GM19372 (cell line): Measurements from ENCODE around the gene TATDN2.
"Not testable (repeated sequence)": the region's sequence is repeated elsewhere in the genome, so short reads cannot be mapped to it uniquely, and the experiment has no call there.

Source experiments
- ATAC-seq: cut with Tn5 transposase; IDR thresholded peaks from one replicate; pipeline ENCODE4 v1.9.1; 2021; ENCODE audit warnings: mild to moderate bottlenecking, low read depth, moderate library complexity; ENCODE audit not compliant: unreplicated experiment

Gene TATDN2

DNA sequence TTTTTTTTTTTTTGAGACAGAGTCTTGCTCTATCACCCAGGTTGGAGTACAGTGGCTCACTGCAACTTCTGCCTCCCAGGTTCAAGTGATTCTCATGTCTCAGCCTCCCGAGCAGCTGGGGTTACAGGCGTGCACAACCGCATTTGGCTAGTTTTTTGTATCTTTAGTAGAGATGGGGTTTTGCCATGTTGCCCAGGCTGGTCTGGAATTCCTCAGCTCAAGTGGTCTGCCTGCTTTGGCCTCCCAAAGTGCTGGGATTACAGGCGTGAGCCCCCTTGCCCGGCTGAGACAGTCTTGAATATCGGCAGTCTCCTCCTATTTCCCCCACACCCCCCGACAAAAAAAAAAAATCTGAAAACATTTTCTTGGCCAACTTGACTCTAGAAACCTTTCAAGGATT, 18.7 kb downstream of the TATDN2 start:
- not testable (repeated sequence) for ATAC-seq

DNA sequence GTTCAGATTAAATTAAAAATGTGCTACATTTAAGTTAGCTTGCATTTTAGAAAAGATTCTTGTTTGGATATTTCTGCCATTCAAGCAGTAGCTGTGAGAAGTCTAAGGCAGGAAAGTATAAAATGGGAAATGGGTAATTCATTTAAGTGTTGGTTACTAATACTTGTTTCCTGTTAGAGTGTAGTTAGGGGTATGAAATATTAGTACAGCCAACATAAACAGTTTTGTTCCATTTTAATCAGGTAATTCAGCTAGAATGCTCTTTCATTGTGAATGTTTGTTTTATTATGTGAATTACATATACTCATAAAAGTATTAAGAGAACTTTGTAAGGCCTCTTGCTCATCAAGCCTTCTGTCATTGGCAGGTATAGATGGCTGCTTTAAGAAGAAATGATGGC, 19.9 kb downstream of the TATDN2 start:
- ATAC-seq = no peak

DNA sequence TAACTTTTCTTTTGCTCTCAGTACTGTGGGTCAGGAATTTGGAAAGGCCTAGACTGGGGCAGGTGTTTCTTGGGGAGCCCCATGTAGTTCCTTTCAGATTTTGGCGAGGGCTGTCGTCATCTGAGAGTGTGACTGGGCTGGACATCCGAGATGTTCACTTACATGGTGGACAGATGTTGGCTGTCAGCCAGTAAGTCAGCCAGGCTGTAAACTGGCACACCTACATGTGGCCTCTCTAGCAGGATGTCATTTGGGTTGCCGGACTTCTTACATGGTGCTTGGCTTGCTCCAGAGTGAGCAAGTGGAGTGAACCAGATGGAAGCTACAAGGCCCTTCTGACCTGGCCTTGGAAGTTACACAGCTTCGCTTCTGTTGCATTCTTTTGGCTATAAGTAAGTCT, 20.7 kb downstream of the TATDN2 start:
- ATAC-seq = no peak

DNA sequence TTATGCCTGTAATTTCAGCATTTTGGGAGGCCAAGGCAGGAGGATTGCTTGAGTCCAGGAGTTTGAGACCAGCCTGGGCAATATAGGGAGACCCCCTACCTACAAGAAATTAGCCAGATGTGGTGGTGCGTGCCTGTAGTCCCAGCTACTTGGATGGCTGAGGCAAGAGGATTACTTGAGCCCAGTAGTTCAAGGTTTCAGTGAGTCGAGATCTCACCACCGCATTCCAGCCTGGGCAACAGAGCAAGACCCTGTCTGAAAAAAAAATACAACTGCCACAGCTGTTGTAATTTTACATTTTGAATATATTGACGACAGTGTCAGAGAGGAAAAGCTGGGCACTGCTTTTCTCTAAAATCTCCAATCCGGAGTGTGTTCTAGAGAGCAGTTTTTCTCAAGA, 21.2 kb downstream of the TATDN2 start:
- ATAC-seq = no peak

DNA sequence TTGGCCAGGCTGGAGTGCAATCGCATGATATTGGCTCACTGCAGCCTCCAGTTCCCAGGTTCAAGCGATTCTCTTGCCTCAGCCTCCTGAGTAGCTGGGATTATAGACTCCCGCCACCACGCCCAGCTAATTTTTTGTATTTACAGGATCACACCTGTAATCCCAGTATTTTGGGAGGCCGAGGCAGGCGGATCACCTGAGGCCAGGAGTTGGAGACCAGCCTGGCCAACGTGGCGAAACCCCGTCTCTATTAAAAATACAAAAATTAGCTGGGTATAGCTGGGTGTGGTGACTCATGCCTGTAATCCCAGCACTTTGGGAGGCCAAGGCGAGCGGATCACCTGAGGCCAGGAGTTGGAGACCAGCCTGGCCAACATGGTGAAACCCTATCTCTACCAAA, 24.2 kb downstream of the TATDN2 start:
- not testable (repeated sequence) for ATAC-seq

DNA sequence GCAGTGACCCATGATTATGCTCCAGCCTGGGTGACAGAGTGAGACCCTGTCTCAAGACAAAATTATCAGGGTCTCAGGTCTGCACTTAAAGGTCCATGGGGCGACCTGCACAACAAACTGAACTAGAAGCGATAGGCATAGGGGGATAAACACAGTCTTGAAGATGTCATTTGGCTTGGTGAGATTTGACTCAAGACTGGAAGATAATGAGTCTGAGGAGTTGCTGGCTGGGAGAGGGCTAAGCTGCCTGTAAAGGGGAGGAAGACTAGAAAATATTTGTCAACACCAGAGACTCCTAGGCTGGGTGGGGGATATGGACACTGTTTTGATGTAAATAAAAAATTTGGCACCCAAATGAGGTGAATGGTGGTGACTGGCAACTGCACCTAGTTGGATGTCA, 24.7 kb downstream of the TATDN2 start:
- no peak for ATAC-seq

DNA sequence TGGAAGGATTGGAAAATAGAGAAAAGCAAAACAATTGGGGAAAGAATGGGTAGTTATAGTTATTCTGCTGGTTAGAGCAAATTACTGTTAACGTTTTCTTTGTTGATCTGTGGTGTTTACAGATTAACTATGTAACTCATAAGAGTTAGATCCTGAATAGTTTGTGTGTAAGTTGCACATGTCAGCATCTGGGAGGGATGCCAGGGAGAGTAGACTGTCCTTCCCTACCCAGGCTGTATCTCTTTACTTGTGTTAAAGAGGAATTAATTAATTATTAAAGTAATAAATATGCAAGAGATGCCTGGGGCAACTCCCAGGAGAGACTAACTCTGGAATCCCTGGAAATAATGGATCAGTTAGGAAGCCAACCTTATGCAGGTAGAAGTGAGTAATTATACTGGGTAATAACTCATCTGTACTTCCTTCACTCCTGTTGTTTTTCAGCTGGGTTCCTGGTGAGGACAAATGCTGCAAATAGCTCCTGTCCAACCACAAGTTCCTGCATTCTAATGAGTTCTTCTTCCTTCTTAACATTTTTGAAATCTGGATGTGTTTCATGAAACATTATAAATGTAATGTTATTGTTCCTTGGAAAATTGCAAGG, 25.5 kb downstream of the TATDN2 start:
- no peak for ATAC-seq

DNA sequence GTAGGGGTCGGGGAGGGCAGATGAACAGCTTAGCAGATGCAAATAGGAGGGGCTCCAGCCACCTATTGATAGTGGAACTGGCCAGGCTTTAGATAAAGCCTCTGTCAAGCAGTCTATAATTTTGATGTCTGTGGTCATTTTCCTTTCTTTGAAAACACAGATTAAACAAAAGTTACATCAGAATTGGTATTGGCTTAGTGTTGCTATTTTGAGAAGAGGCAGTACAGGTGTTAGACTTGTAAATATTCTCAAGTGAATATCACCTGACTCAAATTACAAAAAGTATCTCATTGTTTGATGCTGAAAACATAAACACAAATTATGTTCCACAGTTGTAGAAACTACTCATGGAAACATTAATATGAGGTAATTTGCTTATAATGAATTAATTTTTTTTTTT, 26.3 kb downstream of the TATDN2 start:
- ATAC-seq = no peak

DNA sequence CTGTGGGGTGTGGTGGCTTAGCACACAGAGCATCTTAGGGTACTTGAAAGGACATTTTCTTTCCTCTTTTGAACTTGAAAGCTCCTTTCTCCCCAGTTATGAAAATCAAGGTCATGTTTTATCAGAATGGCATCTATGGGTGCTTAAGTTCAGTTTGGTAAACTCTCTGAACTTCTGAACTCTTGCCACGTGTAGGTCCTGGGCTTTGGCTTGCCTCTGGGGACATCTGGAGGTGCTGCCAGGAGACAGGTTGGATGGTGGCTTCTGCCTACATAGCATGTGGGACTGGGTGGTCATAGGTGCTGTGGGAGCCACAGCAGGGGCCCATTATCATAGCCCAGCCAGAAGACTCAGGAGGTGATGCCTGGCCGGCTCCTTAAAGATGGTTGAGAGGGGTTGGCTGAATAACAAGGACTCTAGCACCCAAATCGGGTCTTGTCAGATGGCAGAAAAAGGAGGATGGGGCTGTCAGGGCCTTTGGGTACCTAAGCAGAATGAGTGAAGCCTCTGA, 28.9 kb downstream of the TATDN2 start:
- no peak for ATAC-seq

DNA sequence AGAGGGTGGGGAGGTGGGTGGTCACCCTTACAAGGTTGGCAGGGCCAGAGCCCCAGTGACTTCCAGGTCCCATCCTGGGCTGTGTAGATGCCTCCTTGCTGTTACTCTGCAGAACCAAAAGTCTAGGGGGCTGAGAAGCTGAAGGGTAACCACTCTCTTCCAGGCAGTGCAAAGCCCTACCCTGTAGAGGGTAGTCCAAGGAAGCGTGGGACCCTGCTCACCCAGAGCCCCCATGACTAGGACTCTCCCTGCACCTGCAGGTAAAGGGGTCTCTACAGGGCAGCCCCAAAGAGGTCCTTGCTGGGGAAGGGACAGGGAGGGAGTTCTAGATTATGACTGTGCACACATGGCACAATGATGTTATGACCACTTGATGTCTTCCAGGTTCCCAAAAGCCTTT, 30.2 kb downstream of the TATDN2 start:
- ATAC-seq = no peak

DNA sequence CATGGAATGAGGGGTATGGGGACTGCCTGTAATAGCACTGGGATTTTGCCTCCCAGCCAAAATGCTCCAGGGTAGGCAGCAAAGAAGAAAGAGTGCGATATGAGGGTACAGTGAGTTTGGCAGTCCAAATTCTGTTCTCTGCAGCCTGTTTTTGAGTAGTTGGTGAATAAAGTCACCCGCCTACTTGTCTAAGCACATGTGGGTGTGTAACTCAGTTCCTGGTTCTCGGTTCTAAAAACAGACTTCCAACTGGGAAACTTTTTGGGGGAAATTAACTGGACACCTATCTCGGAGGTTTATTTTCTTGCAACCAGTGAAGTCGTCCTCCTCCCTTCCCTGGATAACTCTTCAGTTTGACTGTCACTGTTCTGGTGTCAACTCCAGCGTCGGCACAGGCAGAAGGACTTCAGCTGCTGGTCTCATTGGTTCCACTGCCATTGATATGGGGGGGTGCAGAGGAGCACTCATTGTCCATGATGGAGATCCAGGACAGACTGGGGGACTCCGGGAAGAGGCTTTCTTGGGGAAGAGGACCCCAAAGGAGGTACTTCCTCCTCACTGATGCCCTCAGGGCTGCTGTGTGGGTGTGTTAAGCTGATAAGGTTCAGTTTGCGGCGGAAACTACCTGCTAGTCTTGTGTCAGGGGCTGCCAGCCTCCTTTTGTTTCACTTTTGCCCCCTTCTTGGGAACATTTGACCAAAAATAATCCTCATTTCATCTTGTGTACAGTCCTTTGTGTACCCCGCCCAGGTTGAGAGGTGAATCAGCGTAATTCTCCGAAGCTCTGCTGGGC, 31.3 kb downstream of the TATDN2 start:
- ATAC-seq = no peak

DNA sequence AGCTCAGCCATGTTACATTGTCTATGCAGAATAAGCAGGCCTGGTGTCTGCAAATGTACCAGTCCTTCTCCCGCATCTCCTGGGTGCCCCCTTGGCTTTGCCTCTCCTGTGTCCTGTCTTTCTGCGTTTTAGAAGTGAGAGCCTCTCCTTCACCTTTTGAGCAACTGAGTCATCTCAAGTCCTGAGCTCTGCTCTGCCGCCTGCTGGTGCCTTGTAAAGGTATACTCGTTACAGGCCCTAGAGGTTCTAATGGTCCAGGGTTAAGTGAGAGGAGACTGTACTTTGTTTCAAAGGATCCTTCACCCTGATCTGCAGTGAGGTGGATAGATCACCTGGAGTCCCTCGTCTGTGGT, 31.9 kb downstream of the TATDN2 start:
- no peak for ATAC-seq

DNA sequence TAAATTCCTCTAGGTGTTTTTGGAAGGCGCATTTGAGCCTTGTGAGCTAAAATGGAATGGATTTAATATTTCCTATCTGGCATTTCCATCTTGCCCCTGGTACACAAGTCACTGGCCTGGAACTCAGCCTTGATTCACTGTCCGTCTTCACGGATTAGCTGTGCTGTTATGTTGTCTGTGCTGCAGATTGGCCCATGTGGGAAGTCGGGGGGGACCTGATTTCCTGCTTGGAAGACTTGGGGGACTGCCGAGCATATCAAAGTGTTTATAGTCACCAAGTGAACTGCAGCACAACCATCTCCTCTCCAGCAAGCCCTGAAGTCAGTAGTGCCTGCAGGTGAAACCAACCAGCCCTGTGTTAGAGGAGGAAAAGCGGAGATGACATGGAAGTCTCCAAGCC, 32.3 kb downstream of the TATDN2 start:
- ATAC-seq = no peak

DNA sequence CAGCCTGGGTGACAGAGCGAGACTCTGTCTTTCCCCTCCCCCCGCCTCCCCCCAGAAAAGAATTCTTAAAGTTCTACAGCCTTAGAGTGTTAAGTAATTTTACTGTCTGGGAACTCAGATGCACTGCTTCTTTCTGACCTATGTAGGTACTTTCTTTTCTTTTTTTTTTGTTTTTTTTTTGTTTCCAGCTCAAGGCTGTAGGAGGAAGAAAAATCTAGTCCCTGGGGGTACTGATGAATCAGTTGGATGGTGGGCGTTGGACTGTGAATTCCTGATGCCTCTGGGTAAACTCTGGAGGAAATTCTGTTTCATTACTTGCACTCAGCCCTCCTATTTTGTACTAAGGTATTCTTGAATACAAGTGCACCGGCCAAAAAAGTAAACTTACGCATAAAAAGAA, 33.7 kb downstream of the TATDN2 start:
- ATAC-seq = no peak

DNA sequence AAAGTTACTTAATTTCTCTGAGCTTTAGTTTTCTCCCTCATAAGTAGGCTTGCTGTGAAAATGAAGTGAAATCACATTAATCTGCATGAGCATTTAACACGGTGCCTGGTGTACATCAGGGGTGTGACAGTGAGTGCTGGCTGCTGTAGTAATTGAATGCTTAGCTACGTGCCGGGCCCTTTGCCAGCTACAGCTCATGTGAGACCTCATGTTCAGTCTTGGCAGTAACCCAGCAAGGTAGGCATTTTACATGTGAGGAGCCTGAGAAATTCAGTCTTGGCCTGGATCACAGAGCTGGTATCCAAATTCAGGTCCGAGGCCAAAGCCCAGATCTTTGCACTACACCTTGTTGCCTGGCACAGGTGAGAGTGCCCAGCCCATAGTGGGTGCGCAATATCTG, 35.4 kb downstream of the TATDN2 start:
- ATAC-seq = no peak

DNA sequence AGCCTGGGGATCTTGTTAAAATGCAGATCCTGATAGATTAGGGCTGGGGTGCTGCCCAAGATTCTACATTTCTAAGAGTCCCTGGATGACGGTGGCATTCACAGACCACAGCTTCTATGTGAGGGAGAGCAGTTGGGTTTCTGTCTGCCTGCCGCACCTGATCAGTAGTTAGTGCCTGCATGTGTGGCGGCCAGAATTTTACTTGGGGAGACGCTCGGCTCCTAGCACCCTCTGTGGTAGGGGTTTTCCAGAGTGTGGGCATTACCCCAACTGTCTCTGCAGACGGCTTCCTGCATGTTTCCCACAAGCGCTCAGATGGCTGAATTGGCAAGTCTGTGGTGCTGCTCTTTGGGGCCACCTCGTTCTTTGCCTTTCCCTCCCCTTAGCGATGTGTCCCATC, 36.2 kb downstream of the TATDN2 start:
- no peak for ATAC-seq

DNA sequence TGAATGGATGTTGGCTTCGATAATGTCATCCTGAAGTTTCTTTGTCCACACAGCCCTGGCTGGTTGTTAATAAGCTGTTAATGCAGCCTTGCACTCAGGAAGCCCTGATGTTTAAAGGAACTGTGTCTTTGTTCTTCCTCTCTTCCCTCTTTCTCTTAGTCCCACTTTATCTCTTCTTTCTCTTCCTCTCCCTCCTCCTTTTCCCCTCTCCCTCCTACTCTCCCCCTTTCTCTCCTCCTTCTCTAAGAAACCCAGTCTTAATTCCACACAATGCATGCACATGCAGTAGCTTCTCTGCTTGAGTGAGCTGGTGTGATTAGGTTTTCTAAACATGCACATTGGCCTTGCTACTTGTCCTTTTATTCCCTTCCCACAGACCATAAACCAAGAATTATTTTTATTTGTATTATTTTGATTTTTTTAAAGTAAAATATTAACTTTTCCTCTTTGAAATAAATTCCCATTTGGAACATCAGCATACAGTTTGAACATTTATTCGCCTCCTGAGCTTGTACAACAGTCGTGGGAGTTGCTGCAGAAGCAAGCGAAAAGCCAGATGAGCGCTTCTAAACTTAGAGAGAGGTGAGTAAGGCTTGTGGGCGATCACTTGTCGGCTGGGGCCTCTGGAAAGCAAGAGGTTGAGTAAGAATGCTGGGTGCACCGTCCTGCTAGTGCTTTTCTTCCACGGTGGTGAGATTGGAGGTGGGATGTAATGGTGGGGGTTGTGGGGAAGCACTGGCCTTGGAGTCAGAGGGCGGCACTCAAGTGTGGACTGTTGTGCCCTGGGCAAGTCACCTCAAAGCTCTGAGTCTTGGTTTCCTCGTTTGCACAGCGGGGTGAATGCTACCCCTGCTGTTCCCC, 37.2 kb downstream of the TATDN2 start:
- ATAC-seq = no peak

DNA sequence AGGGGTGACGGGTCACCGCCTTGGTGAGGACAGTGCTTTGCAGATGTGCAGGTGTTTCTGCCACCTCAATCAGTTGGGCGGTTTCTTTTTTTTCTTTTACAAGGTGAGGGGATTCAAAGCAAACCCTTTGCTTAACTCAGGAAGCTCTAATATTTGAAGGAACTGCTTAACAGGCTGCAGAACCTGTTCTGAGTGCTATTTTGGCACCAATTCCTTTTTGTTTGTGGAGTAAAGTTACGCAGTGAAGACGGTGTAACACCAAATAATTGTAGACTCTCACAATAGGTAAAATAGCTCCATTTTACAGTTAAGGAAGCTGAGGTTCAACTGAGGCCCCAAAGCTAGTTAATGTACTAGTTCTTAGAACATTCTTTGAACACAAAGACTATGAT, 37.9 kb downstream of the TATDN2 start:
- ATAC-seq = no peak

DNA sequence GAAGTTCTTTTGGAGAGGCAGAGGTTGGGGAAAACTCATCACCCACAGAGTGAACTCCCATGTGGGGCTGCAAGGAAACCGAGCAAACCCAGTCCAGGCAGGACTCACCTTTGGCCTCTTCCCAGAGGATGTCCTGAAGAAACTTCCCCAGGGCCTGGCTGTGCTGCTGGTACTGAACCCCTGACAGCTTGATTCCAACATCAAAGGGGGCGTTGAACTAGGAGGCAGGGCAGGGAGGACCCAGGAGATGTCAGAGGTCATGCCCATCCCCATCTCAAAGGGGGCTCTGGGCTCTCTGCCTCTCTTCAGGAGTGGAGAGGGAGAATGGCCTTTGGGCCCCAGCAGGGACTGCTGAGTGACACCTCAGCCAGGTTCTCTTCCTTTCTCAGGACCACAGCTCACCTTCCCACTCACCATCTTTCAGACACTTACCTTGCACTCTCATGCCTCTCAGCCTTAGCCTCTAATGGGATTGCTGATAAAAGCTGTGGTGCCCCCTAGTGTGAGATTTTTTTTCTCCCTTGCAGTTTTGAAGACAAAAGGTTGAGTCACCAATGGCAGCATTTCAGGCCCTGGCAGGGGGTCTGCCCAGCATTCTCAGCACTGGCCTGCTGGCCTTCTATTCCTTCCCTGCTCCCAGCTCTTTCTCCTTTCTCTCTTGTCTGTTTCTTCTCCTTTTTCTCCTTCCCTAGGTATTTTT, 38.5 kb downstream of the TATDN2 start:
- no peak for ATAC-seq

DNA sequence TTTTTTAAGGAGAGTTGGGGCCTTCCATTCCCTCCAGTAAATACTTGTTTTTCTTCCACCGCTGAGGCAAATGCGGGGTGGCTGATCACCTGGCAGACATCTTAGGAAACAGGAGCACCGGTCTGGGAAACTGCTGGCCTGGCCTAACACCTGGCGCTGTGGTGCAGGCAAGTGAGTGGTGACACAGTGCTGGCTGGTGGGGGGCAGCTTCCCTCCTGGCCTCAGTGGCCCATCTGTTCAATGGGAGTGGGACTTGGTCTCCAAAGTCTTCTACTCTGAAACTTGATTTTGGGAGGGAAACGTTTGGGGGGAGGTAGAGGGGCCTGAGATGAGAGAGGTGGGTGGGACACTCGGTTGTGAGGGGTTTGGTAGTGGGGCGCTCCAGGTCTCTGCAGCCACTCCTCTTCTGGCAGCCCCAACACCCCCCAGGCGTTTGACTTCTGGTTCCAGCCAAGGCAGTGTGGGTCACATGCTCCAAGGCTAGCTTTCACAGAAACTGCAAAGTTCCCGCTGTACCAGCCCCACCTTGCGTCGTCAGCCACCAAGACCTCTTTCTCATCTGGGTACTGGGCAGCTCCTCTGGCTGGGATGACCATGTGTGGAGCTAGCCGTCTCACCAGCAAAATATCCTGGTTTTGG, 39.8 kb downstream of the TATDN2 start:
- ATAC-seq = no peak
